H9 (cell line): ENCODE measurements around the gene CCT7. TPM values are rescaled to one million over a fixed set of nuclear protein-coding genes. Genes with fewer than 3 reads are reported as not detected.

Source experiments
- DNase-seq: peaks from one replicate; pipeline ENCODE4 v3.0.0-alpha.2; 2017
- H2AFZ ChIP-seq: one replicate; pipeline ENCODE4 v1.6.1; 2013; ENCODE audit warnings: mild to moderate bottlenecking, low read length, control low read depth, moderate library complexity
- H2AK5ac ChIP-seq: 2 replicates; pipeline ENCODE4 v1.6.1; 2013; ENCODE audit warnings: low read length, control low read depth, mixed read lengths; ENCODE audit not compliant: insufficient read length
- H2BK120ac ChIP-seq: one replicate; pipeline ENCODE4 v1.6.1; 2013; ENCODE audit warnings: low read depth, mild to moderate bottlenecking, low read length, control low read depth, inconsistent platforms; ENCODE audit not compliant: poor library complexity, severe bottlenecking
- H2BK12ac ChIP-seq: 2 replicates; pipeline ENCODE4 v1.6.1; 2013; ENCODE audit warnings: low read length, control low read depth, mixed read lengths, low read depth; ENCODE audit not compliant: insufficient read length
- H2BK15ac ChIP-seq: 2 replicates; pipeline ENCODE4 v1.6.1; 2013; ENCODE audit warnings: low read depth, low read length, control low read depth
- H2BK20ac ChIP-seq: one replicate; pipeline ENCODE4 v1.6.1; 2013; ENCODE audit warnings: low read depth, mild to moderate bottlenecking, low read length, control low read depth, inconsistent platforms; ENCODE audit not compliant: poor library complexity, severe bottlenecking
- H2BK5ac ChIP-seq: 2 replicates; pipeline ENCODE4 v1.6.1; 2013; ENCODE audit warnings: low read length, control low read depth, mixed read lengths; ENCODE audit not compliant: insufficient read length
- H3K14ac ChIP-seq: 2 replicates; pipeline ENCODE4 v1.6.1; 2013; ENCODE audit warnings: low read length, control low read depth; ENCODE audit not compliant: insufficient read depth
- H3K18ac ChIP-seq: 2 replicates; pipeline ENCODE4 v1.6.1; 2013; ENCODE audit warnings: low read depth, mild to moderate bottlenecking, mixed read lengths, low read length, control low read depth; ENCODE audit not compliant: insufficient read length
- H3K23ac ChIP-seq: 2 replicates; pipeline ENCODE4 v1.6.1; 2013; ENCODE audit warnings: low read length, control low read depth, mixed read lengths, low read depth; ENCODE audit not compliant: insufficient read length
- H3K23me2 ChIP-seq: 2 replicates; pipeline ENCODE4 v1.6.1; 2013; ENCODE audit warnings: low read depth, mild to moderate bottlenecking, mixed read lengths, low read length, control low read depth; ENCODE audit not compliant: insufficient read length, poor library complexity, severe bottlenecking
- H3K27ac ChIP-seq: 2 replicates; pipeline ENCODE4 v1.5.1; 2013; ENCODE audit warnings: low read length, control low read depth, mixed read lengths, low read depth; ENCODE audit not compliant: insufficient read length
- H3K27me3 ChIP-seq: 2 replicates; pipeline ENCODE4 v1.6.1; 2013; ENCODE audit warnings: low read length, control low read depth, inconsistent platforms; ENCODE audit not compliant: insufficient read depth
- H3K4ac ChIP-seq: 2 replicates; pipeline ENCODE4 v1.6.1; 2013; ENCODE audit warnings: low read depth, mild to moderate bottlenecking, control low read depth, inconsistent platforms, low read length, moderate library complexity
- H3K4me1 ChIP-seq: 2 replicates; pipeline ENCODE4 v1.6.1; 2013; ENCODE audit warnings: low read length, control low read depth, inconsistent platforms; ENCODE audit not compliant: insufficient read depth
- H3K4me2 ChIP-seq: 2 replicates; pipeline ENCODE4 v1.6.1; 2013; ENCODE audit warnings: low read length, control low read depth, mixed read lengths; ENCODE audit not compliant: insufficient read length, insufficient read depth
- H3K56ac ChIP-seq: 2 replicates; pipeline ENCODE4 v1.6.1; 2013; ENCODE audit warnings: low read depth, mild to moderate bottlenecking, mixed read lengths, low read length, control low read depth; ENCODE audit not compliant: insufficient read length
- H3K79me1 ChIP-seq: 2 replicates; pipeline ENCODE4 v1.6.1; 2013; ENCODE audit warnings: low read depth, mild to moderate bottlenecking, moderate library complexity, low read length, control low read depth, inconsistent platforms; ENCODE audit not compliant: insufficient read depth, poor library complexity, severe bottlenecking
- H3K79me2 ChIP-seq: 2 replicates; pipeline ENCODE4 v1.6.1; 2013; ENCODE audit warnings: low read length, control low read depth, inconsistent platforms; ENCODE audit not compliant: insufficient read depth
- H3K9ac ChIP-seq: 2 replicates; pipeline ENCODE4 v1.6.1; 2013; ENCODE audit warnings: low read length, control low read depth, mixed read lengths; ENCODE audit not compliant: insufficient read length; ENCODE audit errors: extremely low read depth
- H3K9me3 ChIP-seq: one replicate; pipeline ENCODE4 v1.6.1; 2013; ENCODE audit warnings: low read depth, low read length, inconsistent platforms; ENCODE audit not compliant: control insufficient read depth
- H3T11ph ChIP-seq: one replicate; pipeline ENCODE4 v1.6.1; 2013; ENCODE audit warnings: mild to moderate bottlenecking, low read length, control low read depth, inconsistent platforms
- H4K20me1 ChIP-seq: one replicate; pipeline ENCODE4 v1.6.1; 2013; ENCODE audit not compliant: control insufficient read depth, insufficient read length, insufficient read depth
- H4K5ac ChIP-seq: 2 replicates; pipeline ENCODE4 v1.6.1; 2013; ENCODE audit warnings: low read depth, mild to moderate bottlenecking, mixed read lengths, low read length, control low read depth; ENCODE audit not compliant: insufficient read length
- H4K8ac ChIP-seq: replicated peaks from 2 replicates; pipeline ENCODE4 v1.6.1; 2013; ENCODE audit warnings: low read length, control low read depth, mixed read lengths, low read depth; ENCODE audit not compliant: insufficient read length
- H4K91ac ChIP-seq: 2 replicates; pipeline ENCODE4 v1.6.1; 2013; ENCODE audit warnings: low read depth, mild to moderate bottlenecking, moderate library complexity, mixed read lengths, low read length, control low read depth; ENCODE audit not compliant: insufficient read length
- H3K27ac Mint-ChIP-seq, 3 experiments: 2 replicates in 2 of 3; 3 replicates in 1 of 3; pipeline ENCODE4 v1.8.0; 2020 to 2021; ENCODE audit warnings: mixed read lengths in 3 of 3, mild to moderate bottlenecking in 1 of 3, moderate library complexity in 1 of 3
- H3K27me3 Mint-ChIP-seq: 2 replicates; pipeline ENCODE4 v1.8.0; 2021; ENCODE audit warnings: low read depth, mild to moderate bottlenecking, moderate library complexity, mixed read lengths
- H3K36me3 Mint-ChIP-seq, 3 experiments: 2 replicates in 2 of 3; 3 replicates in 1 of 3; pipeline ENCODE4 v1.8.0; 2020 to 2021; ENCODE audit warnings: low read depth in 3 of 3, mixed read lengths in 3 of 3; ENCODE audit not compliant: insufficient read depth in 1 of 3
- H3K4me1 Mint-ChIP-seq, 2 experiments: 2 replicates each; pipeline ENCODE4 v1.8.0; 2020; ENCODE audit warnings: mixed read lengths in 2 of 2
- H3K4me3 Mint-ChIP-seq, 2 experiments: 2 replicates in 1 of 2; 3 replicates in 1 of 2; pipeline ENCODE4 v1.8.0; 2020 to 2021; ENCODE audit warnings: mild to moderate bottlenecking in 2 of 2, mixed read lengths in 2 of 2, moderate library complexity in 1 of 2
- H3K9me3 Mint-ChIP-seq, 2 experiments: 2 replicates in 1 of 2; 3 replicates in 1 of 2; pipeline ENCODE4 v1.8.0; 2020; ENCODE audit warnings: mild to moderate bottlenecking in 2 of 2, mixed read lengths in 2 of 2, moderate library complexity in 1 of 2
- WGBS: extraction: QIAGEN DNeasy Blood & Tissue Kit; methylation state at CpG from one replicate; pipeline ENCODE4 v1.1.7; 2013; ENCODE audit warnings: missing lambda C conversion rate, low lambda C conversion rate, mixed read lengths; ENCODE audit not compliant: insufficient read length; ENCODE audit errors: extremely low coverage; 5-methylcytosine and 5-hydroxymethylcytosine counted together
- total RNA-seq: library from RNA; stranded (reverse); gene quantifications from 2 replicates; pipeline ENCODE4 v1.2.1, GENCODE V29; 2021
- TF ChIP-seq, protein P1 (sequence below): fragments of 200-600 bp; sonication (generic); conservative IDR thresholded peaks from 3 replicates; pipeline ENCODE4 v1.8.0; 2021; ENCODE audit warnings: antibody characterized with exemption, mild to moderate bottlenecking

Gene CCT7
- total RNA-seq, 1 experiment from 2014 or later, result 500 TPM

DNA sequence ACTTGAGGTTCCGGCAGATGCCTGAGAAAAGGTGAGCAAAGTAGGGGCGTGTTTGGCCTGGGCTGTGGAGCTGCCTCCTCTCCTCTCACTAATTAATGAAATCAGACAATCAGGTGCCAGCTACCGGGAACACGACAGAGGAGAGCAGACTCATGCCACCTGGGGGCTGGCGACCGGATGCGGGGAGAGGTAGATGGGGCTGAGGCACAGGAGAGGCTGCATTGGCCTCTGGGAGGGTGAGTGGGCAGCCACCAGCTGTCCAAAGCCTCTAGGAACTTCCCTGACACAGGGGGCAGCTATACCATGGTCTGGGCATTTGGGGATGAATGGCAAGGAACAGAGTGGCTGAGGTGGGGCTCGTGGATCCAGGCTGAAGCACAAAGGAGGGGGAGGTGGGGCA is 25.2 kb downstream of the CCT7 start:
- Histone ChIP-seq H4K8ac (no peak overlapping the region), H4K91ac (no peak overlapping the region), H3K23me2 (no peaks in the 10 kb centered on the region), H4K5ac (no peak overlapping the region), H3K79me2 (no peaks in the 10 kb centered on the region), H3K4me1 (no peaks in the 10 kb centered on the region), H2AK5ac (no peak overlapping the region), H3K9ac (no peak overlapping the region), H3K9me3 (no peaks in the 10 kb centered on the region), H3K27me3 (no peaks in the 10 kb centered on the region), H3K14ac (no peak overlapping the region), H3K23ac (no peak overlapping the region), H3K79me1 (no peaks in the 10 kb centered on the region), H3T11ph (no peak overlapping the region), H2BK15ac (no peak overlapping the region), H2BK12ac (no peak overlapping the region), H4K20me1 (no peaks in the 10 kb centered on the region), H3K4me2 (no peak overlapping the region), H2BK20ac (no peak overlapping the region), H2BK120ac (no peak overlapping the region), H3K4ac (no peak overlapping the region), H2AFZ (no peak overlapping the region), H3K56ac (no peak overlapping the region), H3K27ac (no peak overlapping the region), H2BK5ac (no peak overlapping the region), H3K18ac (no peak overlapping the region)
- Mint-ChIP-seq H3K27me3 (no peaks in the 10 kb centered on the region; the same call in 1 of the 2 replicates), H3K9me3 (no peaks in the 10 kb centered on the region; a peak in 1 of 5 replicates), H3K27ac (no peak overlapping the region), H3K4me1 (peaks cover 17 to 18% of the 10 kb centered on the region in 2 experiments), H3K4me3 (peak overlapping the region in 1 of 2 experiments; percentile 8; a peak in 1 of 5 replicates), H3K36me3 (peaks cover 13 to 44% (median 24%) of the 10 kb centered on the region in 3 experiments; a peak in 6 of 7 replicates)
- DNase-seq, result no peak
- whole genome bisulfite sequencing, result no CpG with 5 or more reads among the region's 8 CpGs
- TF ChIP-seq, protein P1, sequence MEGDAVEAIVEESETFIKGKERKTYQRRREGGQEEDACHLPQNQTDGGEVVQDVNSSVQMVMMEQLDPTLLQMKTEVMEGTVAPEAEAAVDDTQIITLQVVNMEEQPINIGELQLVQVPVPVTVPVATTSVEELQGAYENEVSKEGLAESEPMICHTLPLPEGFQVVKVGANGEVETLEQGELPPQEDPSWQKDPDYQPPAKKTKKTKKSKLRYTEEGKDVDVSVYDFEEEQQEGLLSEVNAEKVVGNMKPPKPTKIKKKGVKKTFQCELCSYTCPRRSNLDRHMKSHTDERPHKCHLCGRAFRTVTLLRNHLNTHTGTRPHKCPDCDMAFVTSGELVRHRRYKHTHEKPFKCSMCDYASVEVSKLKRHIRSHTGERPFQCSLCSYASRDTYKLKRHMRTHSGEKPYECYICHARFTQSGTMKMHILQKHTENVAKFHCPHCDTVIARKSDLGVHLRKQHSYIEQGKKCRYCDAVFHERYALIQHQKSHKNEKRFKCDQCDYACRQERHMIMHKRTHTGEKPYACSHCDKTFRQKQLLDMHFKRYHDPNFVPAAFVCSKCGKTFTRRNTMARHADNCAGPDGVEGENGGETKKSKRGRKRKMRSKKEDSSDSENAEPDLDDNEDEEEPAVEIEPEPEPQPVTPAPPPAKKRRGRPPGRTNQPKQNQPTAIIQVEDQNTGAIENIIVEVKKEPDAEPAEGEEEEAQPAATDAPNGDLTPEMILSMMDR, result no peak
